ENCODE measurements around the gene NKRF.

NKRF gene

GRCh38 chrX:119549327-119550016 lies 56.8 kb downstream of the NKRF start:
- no peak for DNase-seq (ENCODE audit: extremely low read depth, low read depth)
- TF ChIP-seq CTCF (IDR thresholded peaks at IDR 0.05; ENCODE audit: low read depth, low read length) = no peak

GRCh38 chrX:119541188-119541587 lies 65.0 kb downstream of the NKRF start:
- no peak for TF ChIP-seq CTCF (IDR thresholded peaks at IDR 0.05; ENCODE audit: low read depth, low read length)
- DNase-seq (ENCODE audit: extremely low read depth, low read depth) = no peak

- no peak for TF ChIP-seq CTCF (IDR thresholded peaks at IDR 0.05; ENCODE audit: low read depth, low read length)
- no peak for DNase-seq (ENCODE audit: extremely low read depth, low read depth)
These were observed 66.4 kb downstream of the NKRF start for GRCh38 chrX:119539872-119540271.

All from AG09319 (cell line).